Stomach smooth muscle (tissue), 2 donors: ENCODE data around the gene APOF.

ENCODE experiments used
- H3K27ac ChIP-seq: one replicate; pipeline ENCODE4 v1.7.0; 2013; ENCODE audit warnings: mild to moderate bottlenecking, low read length, inconsistent platforms
- H3K27me3 ChIP-seq, 2 donors: one replicate each; pipeline ENCODE4 v1.7.0; 2013; ENCODE audit warnings: low read length in 2 of 2; ENCODE audit not compliant: insufficient read depth in 2 of 2, control insufficient read depth in 1 of 2
- H3K36me3 ChIP-seq, 2 donors: one replicate each; pipeline ENCODE4 v1.7.0; 2013; ENCODE audit warnings: low read length in 2 of 2; ENCODE audit not compliant: control insufficient read depth in 2 of 2, insufficient read depth in 2 of 2
- H3K4me1 ChIP-seq: one replicate; pipeline ENCODE4 v1.7.0; 2013; ENCODE audit warnings: low read length; ENCODE audit not compliant: control insufficient read depth, insufficient read depth
- H3K4me3 ChIP-seq, 2 donors: one replicate each; pipeline ENCODE4 v1.7.0; 2013; ENCODE audit warnings: low read length in 2 of 2
- H3K9ac ChIP-seq, 2 donors: one replicate each; pipeline ENCODE4 v1.7.0; 2013; ENCODE audit warnings: low read length in 2 of 2, mild to moderate bottlenecking in 1 of 2
- H3K9me3 ChIP-seq, 2 donors: one replicate each; pipeline ENCODE4 v1.7.0; 2013; ENCODE audit warnings: low read length in 2 of 2; ENCODE audit not compliant: control insufficient read depth in 2 of 2
- donor health status: healthy.
- donor health status: Pancreatic carcinoma.

Gene APOF

GRCh38 chr12:56391721-56392120, 29.1 kb upstream of the APOF start:
- Histone ChIP-seq H3K27ac (no peak overlapping the region), H3K9ac (no peak overlapping the region), H3K4me3 (no peak overlapping the region)

GRCh38 chr12:56389412-56389811, 26.8 kb upstream of the APOF start:
- Histone ChIP-seq H3K9me3 (no peaks in the 10 kb centered on the region), H3K27ac (no peak overlapping the region), H3K4me3 (no peak overlapping the region), H3K9ac (no peak overlapping the region), H3K27me3 (no peaks in the 10 kb centered on the region), H3K4me1 (no peaks in the 10 kb centered on the region), H3K36me3 (no peaks in the 10 kb centered on the region)

More at GRCh38 chr12:56391721-56392120, 29.1 kb upstream of the APOF start:
- H3K9me3 ChIP-seq = no peaks in the 10 kb centered on the region
- no peaks in the 10 kb centered on the region for H3K4me1 ChIP-seq
- no peaks in the 10 kb centered on the region for H3K36me3 ChIP-seq
- no peaks in the 10 kb centered on the region for H3K27me3 ChIP-seq

GRCh38 chr12:56387152-56387736, 24.6 kb upstream of the APOF start:
- no peaks in the 10 kb centered on the region for H3K36me3 ChIP-seq

GRCh38 chr12:56385873-56386272, 23.2 kb upstream of the APOF start:
- H3K27ac ChIP-seq = no peak overlapping the region
- H3K9me3 ChIP-seq = no peaks in the 10 kb centered on the region
- H3K27me3 ChIP-seq = no peaks in the 10 kb centered on the region
- H3K9ac ChIP-seq = no peak overlapping the region
- no peak overlapping the region for H3K4me3 ChIP-seq
- H3K4me1 ChIP-seq = no peaks in the 10 kb centered on the region
- no peaks in the 10 kb centered on the region for H3K36me3 ChIP-seq

More at GRCh38 chr12:56387152-56387736, 24.6 kb upstream of the APOF start:
- Histone ChIP-seq H3K9me3 (no peaks in the 10 kb centered on the region), H3K27ac (no peak overlapping the region), H3K4me1 (no peaks in the 10 kb centered on the region), H3K9ac (no peak overlapping the region), H3K27me3 (no peaks in the 10 kb centered on the region), H3K4me3 (no peak overlapping the region)

GRCh38 chr12:56382611-56383010, 20.0 kb upstream of the APOF start:
- Histone ChIP-seq H3K4me1 (no peaks in the 10 kb centered on the region), H3K4me3 (no peak overlapping the region), H3K27me3 (no peaks in the 10 kb centered on the region)

GRCh38 chr12:56377989-56378316, 15.3 kb upstream of the APOF start:
- H3K9me3 ChIP-seq = no peaks in the 10 kb centered on the region
- no peak overlapping the region for H3K27ac ChIP-seq
- H3K4me3 ChIP-seq = no peak overlapping the region
- H3K4me1 ChIP-seq = no peaks in the 10 kb centered on the region
- no peak overlapping the region for H3K9ac ChIP-seq
- H3K27me3 ChIP-seq = no peaks in the 10 kb centered on the region
- H3K36me3 ChIP-seq = no peaks in the 10 kb centered on the region

More at GRCh38 chr12:56382611-56383010, 20.0 kb upstream of the APOF start:
- no peak overlapping the region for H3K9ac ChIP-seq
- no peak overlapping the region for H3K27ac ChIP-seq
- H3K9me3 ChIP-seq = no peaks in the 10 kb centered on the region
- H3K36me3 ChIP-seq = no peaks in the 10 kb centered on the region

- Histone ChIP-seq H3K9me3 (no peaks in the 10 kb centered on the region), H3K9ac (no peak overlapping the region), H3K27me3 (no peaks in the 10 kb centered on the region), H3K36me3 (no peaks in the 10 kb centered on the region), H3K27ac (no peak overlapping the region), H3K4me1 (no peaks in the 10 kb centered on the region), H3K4me3 (no peak overlapping the region)
These were observed 14.8 kb upstream of the APOF start for GRCh38 chr12:56377310-56377988.

- Histone ChIP-seq H3K27ac (no peak overlapping the region), H3K27me3 (no peaks in the 10 kb centered on the region), H3K4me3 (no peak overlapping the region), H3K9me3 (no peaks in the 10 kb centered on the region), H3K9ac (no peak overlapping the region), H3K36me3 (no peaks in the 10 kb centered on the region), H3K4me1 (no peaks in the 10 kb centered on the region)
These were observed 13.2 kb upstream of the APOF start for GRCh38 chr12:56375598-56376434.

GRCh38 chr12:56374726-56375597, 12.3 kb upstream of the APOF start:
- no peaks in the 10 kb centered on the region for H3K9me3 ChIP-seq
- H3K36me3 ChIP-seq = no peaks in the 10 kb centered on the region
- H3K27ac ChIP-seq = no peak overlapping the region
- no peak overlapping the region for H3K4me3 ChIP-seq
- no peaks in the 10 kb centered on the region for H3K27me3 ChIP-seq
- H3K9ac ChIP-seq = no peak overlapping the region
- H3K4me1 ChIP-seq = no peaks in the 10 kb centered on the region

- Histone ChIP-seq H3K27ac (no peak overlapping the region), H3K36me3 (no peaks in the 10 kb centered on the region), H3K27me3 (no peaks in the 10 kb centered on the region), H3K9me3 (no peaks in the 10 kb centered on the region), H3K4me3 (no peak overlapping the region), H3K9ac (no peak overlapping the region), H3K4me1 (no peaks in the 10 kb centered on the region)
These were observed 10.9 kb upstream of the APOF start for GRCh38 chr12:56373515-56373914.
